Endothelial cell of umbilical vein (primary cell): ENCODE results near the gene SORCS3.

Experiments
- EZH2 ChIP-seq: IDR thresholded peaks from 2 replicates; pipeline ENCODE4 v1.6.1; 2012; ENCODE audit warnings: borderline replicate concordance, low read depth, mild to moderate bottlenecking, moderate library complexity, low read length, inconsistent platforms; ENCODE audit not compliant: severe bottlenecking
- TF ChIP-seq, protein P1 (sequence below), 2 donors: IDR thresholded peaks; 1 replicate in 1 of 2; 2 replicates in 1 of 2; pipeline ENCODE4 v1.5.1; 2011; ENCODE audit warnings: low read length in 2 of 2, mild to moderate bottlenecking in 2 of 2, moderate library complexity in 2 of 2, control low read depth in 1 of 2, inconsistent platforms in 1 of 2, low read depth in 1 of 2; ENCODE audit not compliant: insufficient read depth in 1 of 2; ENCODE audit errors: extremely low read depth in 1 of 2

DNA sequence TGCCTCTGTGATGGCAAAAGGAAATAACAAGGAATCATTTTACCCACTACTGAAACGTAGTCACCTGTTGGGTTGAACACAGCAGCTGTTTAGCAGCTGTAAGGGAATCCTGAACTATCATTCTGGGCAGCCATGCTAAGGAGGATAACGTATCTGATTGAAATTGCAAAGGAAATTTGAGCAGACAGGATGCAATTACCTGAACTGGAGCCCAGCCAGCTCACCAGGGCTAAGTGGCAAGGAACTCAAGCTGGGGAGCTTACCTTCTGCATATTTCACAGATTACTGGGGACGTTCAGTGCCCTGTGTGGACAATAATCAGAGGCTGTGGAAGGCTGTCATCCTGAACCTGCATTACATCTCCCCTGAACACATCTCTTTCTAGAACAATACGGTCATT, 650.5 kb downstream of the SORCS3 start:
- no peak for TF ChIP-seq EZH2
- TF ChIP-seq, protein P1, sequence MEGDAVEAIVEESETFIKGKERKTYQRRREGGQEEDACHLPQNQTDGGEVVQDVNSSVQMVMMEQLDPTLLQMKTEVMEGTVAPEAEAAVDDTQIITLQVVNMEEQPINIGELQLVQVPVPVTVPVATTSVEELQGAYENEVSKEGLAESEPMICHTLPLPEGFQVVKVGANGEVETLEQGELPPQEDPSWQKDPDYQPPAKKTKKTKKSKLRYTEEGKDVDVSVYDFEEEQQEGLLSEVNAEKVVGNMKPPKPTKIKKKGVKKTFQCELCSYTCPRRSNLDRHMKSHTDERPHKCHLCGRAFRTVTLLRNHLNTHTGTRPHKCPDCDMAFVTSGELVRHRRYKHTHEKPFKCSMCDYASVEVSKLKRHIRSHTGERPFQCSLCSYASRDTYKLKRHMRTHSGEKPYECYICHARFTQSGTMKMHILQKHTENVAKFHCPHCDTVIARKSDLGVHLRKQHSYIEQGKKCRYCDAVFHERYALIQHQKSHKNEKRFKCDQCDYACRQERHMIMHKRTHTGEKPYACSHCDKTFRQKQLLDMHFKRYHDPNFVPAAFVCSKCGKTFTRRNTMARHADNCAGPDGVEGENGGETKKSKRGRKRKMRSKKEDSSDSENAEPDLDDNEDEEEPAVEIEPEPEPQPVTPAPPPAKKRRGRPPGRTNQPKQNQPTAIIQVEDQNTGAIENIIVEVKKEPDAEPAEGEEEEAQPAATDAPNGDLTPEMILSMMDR (IDR thresholded peaks at IDR 0.05; ENCODE audit: extremely low read depth in 1 of 2, insufficient read depth in 1 of 2, low read depth in 1 of 2, low read length in 2 of 2), result no peak
